GM21786 (cell line): ENCODE measurements around the gene SLC2A4RG.
"Not testable (repeated sequence)": the region's sequence is repeated elsewhere in the genome, so short reads cannot be mapped to it uniquely, and the experiment has no call there.

Experiments
- ATAC-seq: cut with Tn5 transposase; IDR thresholded peaks from one replicate; pipeline ENCODE4 v1.9.1; 2021; ENCODE audit not compliant: unreplicated experiment

SLC2A4RG gene

DNA sequence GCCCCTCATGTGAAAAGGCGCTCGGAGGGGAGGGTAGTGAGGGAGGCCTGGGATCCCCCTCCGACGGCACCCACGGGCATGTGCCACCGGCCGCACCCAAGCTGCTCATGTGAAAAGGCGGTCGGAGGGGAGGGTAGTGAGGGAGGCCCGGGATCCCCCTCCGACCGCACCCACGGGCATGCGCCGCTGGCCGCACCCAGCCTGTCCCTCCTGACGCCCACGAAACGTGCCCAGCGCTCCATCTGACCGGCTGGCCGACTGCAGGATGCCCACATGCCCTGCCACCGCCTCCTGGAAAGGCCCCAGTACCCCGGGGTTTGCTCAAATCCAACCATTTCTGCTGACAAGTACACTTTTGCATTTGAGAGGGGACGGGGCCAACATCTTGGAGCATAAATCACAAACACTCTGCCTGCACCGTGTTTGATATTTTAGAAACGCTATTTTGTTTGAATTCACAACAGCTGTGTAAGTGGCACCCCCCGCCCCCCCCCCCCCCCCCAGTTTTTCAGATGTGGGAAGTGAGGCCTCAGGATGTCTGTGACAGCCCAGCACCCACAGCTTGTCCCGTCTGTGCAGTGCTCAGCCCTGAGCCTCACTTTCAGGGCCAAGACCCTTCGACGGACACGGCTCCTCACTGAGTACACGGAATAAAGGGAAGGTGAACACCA lies 34.1 kb downstream of the SLC2A4RG start:
- ATAC-seq: no peak

DNA sequence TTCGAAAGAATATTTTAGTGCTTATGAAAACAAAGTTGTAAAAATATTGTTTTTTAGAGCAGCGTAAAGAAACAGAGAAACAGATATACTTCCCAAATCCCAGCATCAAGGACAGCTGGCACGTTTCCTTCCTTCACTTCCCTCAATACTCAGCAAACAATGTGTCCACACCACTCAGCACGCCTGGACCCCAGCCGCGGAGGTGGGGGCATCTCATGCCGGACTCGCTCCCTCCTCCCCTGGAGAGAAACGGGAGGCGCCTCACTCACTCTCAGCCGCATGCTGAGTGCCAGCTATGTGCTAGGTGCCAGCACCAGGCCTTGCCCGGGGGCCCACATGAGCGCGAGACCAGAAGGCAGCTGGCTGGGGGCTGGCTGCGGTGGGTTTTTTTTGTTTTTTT lies 34.7 kb downstream of the SLC2A4RG start:
- ATAC-seq: no peak

DNA sequence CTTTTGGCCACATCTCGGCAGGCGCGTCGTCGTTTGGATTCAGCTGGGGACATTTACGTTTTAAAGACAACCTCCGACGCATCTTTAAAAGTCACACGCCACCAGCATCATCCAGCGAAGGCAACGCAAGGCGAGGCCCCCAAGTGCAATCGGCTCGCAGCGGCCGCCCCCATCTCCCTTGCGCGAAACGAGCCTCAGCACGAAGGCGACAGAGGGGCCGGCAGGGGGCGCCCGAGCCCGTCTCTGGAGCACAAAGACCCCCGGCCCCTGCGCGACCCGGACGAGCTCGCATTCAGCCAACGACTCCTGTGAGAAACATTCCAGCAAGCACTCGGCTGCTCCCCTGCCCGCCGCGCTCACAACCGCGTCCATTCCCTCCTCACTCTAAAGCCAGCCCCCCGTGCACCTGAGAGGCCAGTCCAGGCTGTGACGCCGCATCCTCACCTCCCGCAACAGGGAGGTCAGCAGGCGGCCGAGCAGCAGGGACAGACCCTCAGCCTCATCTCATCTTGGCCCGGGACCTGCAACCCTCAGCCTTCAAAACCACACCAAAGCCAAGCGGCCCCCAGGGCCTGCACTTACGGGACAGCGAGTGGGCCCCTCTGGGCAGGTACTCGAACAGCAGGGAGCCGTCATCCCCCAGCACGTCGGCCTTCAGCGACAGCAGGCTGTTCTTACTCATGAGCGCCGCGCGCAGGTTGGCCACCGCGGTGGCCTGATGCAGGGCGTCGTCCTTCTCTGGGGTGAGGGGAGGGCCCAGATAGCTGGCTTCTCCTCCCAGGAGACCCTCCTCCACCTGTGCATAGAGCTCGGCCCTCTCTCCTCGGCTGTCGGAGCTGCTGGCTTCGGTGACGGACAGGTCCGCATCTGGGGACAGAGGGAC lies 35.8 kb downstream of the SLC2A4RG start:
- ATAC-seq: no peak

DNA sequence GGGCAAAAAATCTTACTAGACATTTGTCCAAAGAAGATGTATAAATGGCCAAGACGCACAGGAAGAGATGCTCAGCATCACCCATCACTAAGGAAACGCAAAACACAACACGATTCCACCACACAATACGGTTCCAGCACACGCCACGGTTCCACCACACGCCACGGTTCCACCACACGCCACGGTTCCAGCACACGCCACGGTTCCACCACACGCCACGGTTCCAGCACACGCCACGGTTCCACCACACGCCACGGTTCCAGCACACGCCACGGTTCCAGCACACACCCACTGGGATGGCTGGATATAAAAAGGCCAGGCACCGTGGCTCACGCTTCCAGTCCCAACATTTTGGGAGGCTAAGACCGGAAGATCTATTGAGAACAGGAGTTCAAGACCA lies 37.3 kb downstream of the SLC2A4RG start:
- not testable (repeated sequence) for ATAC-seq

DNA sequence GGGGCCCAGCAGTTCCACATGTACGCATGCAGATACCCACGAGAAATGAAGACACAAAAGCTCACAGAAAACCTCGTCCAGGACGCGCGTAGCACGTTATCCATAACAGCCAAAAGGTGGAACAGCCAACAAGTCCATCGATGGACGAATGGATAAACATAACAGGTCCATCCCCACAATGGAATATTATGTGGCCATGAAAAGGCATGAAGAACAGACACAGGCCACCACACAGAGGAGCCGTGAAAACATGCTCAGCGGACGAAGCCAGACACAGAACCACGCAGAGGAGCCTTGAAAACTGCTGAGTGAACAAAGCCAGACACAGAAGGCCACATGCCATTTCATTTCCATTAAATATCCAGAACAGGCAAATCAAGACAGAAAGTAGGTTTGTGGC lies 38.0 kb downstream of the SLC2A4RG start:
- no peak for ATAC-seq

DNA sequence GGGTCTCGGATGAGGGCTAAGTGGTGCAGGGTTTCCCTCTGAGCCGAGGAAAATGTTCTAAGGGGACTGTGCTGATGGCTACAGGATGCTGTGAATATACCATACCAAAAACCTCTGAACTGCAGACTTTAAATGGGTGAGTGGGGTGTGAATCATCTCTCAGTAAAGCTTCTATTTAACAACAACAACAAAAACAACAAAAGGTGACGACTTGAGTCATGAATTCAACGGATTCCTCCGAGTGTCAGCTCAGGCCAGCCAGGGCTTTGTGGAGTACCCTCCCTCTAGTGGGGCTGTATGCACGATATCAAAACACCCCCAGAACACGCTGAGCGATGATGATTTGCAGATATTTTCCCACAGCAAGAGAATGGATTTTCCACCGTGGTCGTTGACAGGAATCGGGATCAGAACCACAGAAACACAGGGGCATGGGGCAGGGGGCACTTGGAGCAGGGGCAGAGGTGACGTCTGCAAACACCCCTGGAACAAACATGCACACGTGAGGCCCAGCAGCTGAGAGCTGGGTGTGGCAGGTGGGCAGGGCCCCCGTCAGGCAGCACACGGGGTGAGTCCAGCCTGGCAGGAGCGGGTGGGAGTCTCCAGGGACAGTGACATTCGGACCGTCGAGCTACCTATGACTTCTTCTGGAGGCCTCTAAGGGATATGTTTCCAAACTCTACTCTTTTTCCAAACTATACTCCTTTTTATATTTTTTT lies 38.6 kb downstream of the SLC2A4RG start:
- no peak for ATAC-seq

DNA sequence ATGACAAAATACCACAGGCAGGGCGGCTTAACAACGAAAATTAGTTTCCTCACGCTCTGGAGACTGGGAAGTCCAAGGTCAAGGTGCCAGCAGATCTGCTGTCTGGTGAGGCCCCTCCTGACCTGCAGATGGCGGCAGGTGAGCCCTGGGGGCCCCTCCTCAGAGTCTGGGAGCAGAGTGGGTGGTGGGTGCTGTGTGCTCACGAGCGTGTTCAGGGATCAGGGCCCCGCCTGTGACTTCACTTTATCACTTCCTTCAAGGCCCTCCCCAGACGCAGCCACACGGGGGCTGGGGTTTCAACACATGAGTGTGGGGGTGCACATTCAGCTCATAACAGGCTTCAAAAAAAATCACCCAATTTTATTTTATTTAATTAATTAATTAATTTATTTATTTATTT lies 39.3 kb downstream of the SLC2A4RG start:
- no peak for ATAC-seq

DNA sequence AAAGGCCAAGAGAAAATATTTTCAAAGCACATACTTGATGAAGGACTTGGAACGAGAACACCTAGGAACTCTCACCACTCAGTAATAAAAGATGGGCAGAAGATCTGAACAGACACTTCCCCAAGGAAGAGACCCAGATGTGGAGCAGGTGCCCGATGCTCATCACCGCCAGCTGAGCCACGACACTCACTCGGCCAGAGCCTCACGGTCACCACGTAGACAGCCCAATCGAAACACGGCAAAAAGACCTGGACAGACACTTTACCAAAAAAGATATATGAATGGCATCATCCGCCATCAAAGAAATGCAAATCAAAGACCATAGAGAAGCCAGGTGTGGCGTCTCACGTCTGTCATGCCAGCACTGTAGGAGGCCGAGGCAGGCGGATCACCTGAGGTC lies 41.6 kb downstream of the SLC2A4RG start:
- ATAC-seq: no peak

DNA sequence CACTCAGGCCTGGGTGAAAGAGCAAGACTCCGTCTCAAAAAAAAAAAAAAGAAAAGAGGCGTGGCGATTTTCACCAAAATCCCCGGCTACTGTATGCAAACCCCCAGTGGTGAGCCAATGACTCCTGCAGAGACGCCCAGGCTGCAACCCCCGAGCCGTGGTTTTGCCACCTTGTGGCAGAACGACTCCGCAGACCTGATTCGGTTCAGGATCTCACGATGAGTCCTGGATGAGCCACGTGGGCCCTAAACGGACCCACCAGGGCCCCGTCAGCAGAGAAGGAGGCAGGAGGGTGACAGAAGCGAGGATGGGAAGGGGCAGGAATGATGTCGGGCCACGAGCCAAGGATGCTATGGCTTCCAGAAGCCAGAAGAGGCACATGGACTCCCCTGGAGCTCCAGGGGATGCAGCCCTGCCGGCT lies 42.5 kb downstream of the SLC2A4RG start:
- ATAC-seq: no peak

DNA sequence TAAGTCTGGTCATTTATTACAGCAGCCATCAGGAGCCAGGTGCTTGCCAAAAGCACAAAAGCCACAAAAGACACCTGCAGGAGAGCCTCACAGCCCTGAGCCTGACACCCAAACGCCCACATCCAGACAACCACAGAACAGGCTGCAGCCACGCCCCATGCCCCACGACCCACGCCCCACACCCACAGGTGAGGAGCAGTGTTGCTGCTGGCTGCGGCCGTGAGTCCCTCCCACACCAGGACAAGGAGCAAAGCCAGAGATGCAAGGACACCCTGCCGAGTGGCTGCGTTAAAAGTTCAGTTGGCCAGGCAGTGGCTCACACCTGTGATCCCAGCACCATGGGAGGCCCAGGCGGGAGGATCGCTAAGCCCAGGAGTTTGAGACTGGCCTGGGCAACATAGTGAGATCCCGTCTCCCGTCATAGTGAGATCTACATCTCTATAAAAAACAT lies 43.0 kb downstream of the SLC2A4RG start:
- ATAC-seq: no peak

DNA sequence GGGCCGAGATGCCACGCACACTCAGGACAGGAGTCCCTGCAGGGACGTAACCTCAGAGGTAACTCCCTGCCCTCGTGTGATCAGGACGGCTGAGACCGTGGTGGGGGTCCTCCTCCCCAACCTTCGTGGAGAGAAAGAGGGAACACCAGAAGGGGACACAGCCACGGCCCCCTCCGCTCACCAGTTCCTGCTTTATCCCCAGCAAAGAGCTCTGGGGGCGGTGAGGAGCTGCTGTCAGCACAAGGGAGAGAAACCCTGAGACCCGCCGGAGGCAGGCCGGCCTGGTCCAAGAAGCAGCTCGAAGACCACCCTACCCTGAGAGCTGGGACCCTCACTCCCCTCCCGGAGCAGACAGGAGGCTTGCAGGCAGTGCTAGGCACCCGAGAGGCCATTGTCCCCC lies 44.4 kb downstream of the SLC2A4RG start:
- no peak for ATAC-seq

DNA sequence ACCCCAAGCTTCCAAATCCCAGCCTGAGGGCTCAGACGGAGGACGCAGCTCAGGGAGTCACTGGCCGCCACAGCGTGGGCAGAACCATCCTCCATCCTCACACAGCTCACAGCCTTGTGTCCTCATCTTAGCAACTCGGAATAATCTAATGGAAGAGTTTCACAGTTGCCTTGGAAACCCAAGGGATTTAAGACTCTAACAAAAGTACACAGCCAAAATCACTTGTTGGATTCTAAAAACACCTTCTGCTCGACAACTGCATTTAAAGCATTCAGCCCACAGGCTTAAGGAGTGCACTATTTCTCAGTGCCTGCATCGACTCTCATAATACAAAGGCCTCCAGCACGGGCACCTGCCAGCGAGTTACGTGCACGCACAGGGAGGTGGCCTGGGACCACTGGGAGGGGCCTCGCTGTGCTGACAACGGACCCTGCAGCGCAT lies 46.1 kb downstream of the SLC2A4RG start:
- ATAC-seq: no peak

DNA sequence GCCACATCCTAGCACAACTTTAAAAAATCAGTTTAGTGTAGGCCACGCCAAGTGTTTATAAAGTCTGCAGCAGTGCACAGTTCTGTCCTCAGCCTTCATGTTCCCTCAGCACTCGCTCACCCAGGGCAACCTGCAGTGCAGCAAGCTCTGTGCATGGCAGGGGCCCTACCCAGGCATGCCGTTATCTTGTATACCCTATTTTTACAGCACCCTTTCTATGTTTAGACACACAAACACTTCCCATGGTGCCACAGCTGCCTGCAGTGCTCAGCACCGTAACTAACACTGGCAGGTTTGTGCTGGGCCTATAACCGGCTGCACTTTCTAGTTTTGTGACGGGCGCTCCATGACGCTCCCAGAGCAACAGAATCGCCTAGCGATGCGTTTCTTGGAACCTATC lies 47.7 kb downstream of the SLC2A4RG start:
- no peak for ATAC-seq

DNA sequence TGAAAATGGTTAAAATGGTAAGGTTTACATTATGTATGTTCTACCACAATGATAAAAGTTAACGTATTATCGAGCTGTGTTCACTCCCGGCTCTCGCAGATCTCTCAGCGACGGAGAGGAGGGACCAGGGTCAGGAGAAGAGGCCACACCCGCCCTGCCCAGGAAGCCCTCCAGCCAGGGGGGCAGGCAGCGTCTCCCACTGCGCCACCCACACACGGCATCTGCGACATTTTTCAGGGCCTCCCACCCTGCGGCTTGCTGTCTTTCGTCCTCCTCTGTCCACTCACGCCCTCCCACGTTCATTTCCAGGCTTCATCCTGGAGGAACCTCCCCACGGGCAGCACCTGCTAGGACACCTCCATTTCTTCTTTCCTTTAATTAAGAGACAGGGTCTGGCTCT lies 48.2 kb downstream of the SLC2A4RG start:
- no peak for ATAC-seq

DNA sequence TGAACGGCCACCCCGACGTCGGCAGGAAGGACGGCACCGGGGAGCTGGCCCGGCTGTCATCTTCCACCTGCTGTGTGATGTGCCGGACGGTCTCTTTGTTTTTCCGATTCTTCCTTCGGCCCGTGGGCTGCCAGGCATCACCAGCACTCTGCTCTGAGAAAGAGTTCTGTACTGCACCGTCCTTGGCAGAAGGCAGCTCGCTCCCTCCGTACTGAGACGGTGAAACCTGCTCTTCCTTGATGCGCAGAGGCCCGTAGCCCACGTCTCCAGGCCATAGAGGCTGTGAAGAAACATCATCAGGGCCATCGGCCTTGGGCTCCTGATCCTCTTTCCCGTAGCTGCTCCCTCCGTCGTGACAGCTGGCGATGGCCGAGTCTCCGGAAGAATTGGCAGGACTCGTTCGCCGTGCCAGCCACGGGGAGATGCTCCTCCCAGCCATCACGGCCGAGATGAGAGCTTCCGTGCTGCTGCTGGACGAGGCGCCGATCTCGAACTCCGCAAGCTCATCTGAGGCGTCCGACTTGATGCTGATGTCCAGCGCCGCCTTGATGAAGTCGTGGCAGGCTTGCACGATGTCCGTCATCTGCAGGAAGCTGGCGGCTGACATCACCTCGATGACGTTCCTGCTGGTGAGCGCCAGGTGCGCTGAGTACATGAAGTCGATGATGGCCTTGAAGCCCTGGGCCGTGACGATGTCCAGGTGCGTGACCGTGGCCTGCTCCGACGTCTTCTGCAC lies 50.4 kb downstream of the SLC2A4RG start:
- no peak for ATAC-seq

DNA sequence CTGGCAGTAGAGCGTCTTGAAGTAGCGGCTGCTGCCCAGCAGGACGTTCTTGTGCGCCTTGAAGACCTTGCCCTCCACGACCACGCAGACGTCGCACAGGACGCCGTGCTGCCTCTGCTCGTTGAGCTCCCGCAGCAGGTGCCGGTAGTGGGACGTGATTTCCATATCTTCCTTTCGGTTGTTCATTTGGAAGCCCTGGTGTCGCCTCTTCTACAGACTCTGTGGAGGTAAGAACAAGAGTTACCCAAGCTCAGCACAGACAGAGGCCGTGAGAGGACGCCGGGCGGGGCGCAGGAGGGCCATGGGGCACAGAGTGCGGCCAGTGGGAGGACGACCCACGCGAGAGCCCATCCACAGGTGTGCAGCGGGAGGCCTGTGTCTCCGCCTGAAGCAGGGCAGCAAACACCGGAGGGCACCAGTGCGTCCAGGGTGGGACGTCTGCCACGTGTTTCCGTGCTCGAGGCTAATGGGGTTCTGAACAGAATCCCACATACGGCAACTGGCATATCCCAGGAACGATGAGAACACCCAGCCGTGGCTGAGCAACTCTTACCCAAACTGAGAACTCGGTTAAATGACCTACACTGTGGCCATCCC lies 51.1 kb downstream of the SLC2A4RG start:
- no peak for ATAC-seq

DNA sequence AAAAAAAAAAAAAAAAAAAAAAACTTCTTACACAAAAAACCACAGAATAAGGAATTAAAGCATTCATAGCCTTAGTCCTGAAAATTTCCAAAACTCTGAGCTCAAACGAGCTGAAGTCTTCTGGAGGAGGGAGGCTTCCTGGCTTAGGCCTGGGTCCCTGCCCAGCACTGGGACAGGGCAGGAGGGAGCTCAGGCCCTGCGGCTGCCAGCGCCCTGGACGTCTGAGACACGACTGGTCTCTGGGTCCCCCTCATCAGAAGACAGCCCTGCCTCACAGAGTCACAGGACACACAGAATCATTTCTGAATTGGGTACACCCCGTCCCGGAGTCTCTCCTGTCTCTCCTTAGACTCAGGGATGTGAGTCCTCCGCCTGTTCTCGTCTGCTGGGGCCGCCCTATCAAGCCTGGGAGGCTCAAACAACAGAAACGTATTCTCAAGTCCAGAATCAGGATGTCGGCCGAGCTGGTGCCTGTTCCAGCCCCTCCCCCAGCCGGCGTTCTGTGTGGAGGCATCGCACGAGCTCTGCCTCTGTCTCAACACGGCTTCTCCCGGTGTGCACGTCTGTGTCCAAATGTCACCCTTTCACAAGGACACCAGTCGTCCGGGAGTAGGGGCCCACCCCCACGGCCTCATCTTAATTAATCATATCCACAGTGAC lies 52.1 kb downstream of the SLC2A4RG start:
- no peak for ATAC-seq

DNA sequence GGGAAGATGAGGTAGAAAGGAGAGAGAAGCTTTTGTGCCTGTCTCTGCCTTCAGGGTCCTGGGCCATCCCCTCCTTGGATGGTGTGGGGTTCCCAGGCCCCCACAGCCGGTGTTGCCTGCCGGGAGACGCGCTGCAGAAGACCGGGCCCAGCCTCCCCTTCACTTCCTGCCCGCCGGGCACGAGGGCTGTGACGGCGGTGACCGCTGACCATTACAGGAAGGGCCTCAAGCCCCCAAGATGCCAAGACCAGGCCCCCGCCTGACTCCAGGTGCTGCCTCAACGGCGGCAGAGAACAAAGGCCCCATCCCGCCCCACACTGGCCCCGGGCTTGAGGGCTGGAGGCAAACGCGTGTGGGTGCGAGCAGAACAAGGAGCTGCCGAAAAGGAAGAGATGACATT lies 53.3 kb downstream of the SLC2A4RG start:
- no peak for ATAC-seq
